NCI-H2196 treated with DMSO at 0.1 percent for 48 hours (cell line): ENCODE data around the gene ZNF473.
A peak's percentile ranks its signal among the peaks of the same experiment; 100 is the strongest.

Experiments
- DNase-seq: peaks from one replicate; lab custom pipeline; 2025; ENCODE audit not compliant: unreplicated experiment; lab: John Stamatoyannopoulos, UW

Gene ZNF473

GRCh38 chr19:50003254-50003788 is 22.5 kb upstream of the ZNF473 start:
- DNase-seq, result no peak

GRCh38 chr19:50003810-50004419 is 21.9 kb upstream of the ZNF473 start:
- DNase-seq, result peak; percentile 12

- no peak for DNase-seq
Measured at GRCh38 chr19:50005428-50005827, 20.4 kb upstream of the ZNF473 start.

GRCh38 chr19:50007170-50007569 is 18.6 kb upstream of the ZNF473 start:
- DNase-seq, result no peak

GRCh38 chr19:50007947-50008346 is 17.9 kb upstream of the ZNF473 start:
- DNase-seq, result no peak

GRCh38 chr19:50008532-50008931 is 17.3 kb upstream of the ZNF473 start:
- DNase-seq, result no peak

GRCh38 chr19:50016225-50016807 is 9.5 kb upstream of the ZNF473 start:
- no peak for DNase-seq

- DNase-seq, result peak; percentile 33
Measured at GRCh38 chr19:50020481-50020880, 5.3 kb upstream of the ZNF473 start.

- DNase-seq, result no peak
Measured at GRCh38 chr19:50022823-50023222, 3.0 kb upstream of the ZNF473 start.

- no peak for DNase-seq
Measured at GRCh38 chr19:50024719-50025021, 1.1 kb upstream of the ZNF473 start.

GRCh38 chr19:50025022-50025793 is 597 bp upstream of the ZNF473 start, which contains the start of gene VRK3:
Gene VRK3 (minus strand): TSS chr19:50025372. CDS start chr19:50016162, 9,210 bp downstream.
- peak; percentile 98 for DNase-seq

GRCh38 chr19:50026550-50026906 is 723 bp downstream of the ZNF473 start:
- DNase-seq, result no peak

GRCh38 chr19:50030225-50030624 is 4.4 kb downstream of the ZNF473 start:
- no peak for DNase-seq

- DNase-seq, result no peak
Measured at GRCh38 chr19:50030937-50031336, 5.1 kb downstream of the ZNF473 start.

GRCh38 chr19:50036908-50037307 is 11.1 kb downstream of the ZNF473 start:
- no peak for DNase-seq

- DNase-seq, result no peak
Measured at GRCh38 chr19:50039968-50040367, 14.2 kb downstream of the ZNF473 start.

GRCh38 chr19:50040967-50041366 is 15.2 kb downstream of the ZNF473 start:
- DNase-seq, result no peak

GRCh38 chr19:50042363-50043024 is 16.7 kb downstream of the ZNF473 start:
- DNase-seq, result no peak

GRCh38 chr19:50043967-50044366 is 18.2 kb downstream of the ZNF473 start:
- no peak for DNase-seq

- no peak for DNase-seq
Measured at GRCh38 chr19:50044922-50045321, 19.1 kb downstream of the ZNF473 start.

- peak; percentile 2 for DNase-seq
Measured at GRCh38 chr19:50046649-50047503, 21.1 kb downstream of the ZNF473 start.
